Testis (tissue), 3 donors: ENCODE data around the gene TBX21. TPM values are rescaled to one million over a fixed set of nuclear protein-coding genes. Genes with fewer than 3 reads are reported as not detected.
A peak's percentile ranks its signal among the peaks of the same experiment; 100 is the strongest.

Experiments
- DNase-seq: peaks from one replicate; pipeline ENCODE4 v3.0.0-alpha.2; 2019
- H3K27ac ChIP-seq, 2 donors: fragments of 200-600 bp; sonication (generic); one replicate each; pipeline ENCODE4 v1.5.1; 2019
- H3K27me3 ChIP-seq: fragments of 200-600 bp; sonication (generic); one replicate; pipeline ENCODE4 v1.5.1; 2019
- H3K36me3 ChIP-seq: fragments of 200-600 bp; sonication (generic); one replicate; pipeline ENCODE4 v1.5.1; 2017; ENCODE audit warnings: low read depth; ENCODE audit errors: missing control alignments
- H3K4me1 ChIP-seq: fragments of 200-600 bp; sonication (generic); one replicate; pipeline ENCODE4 v1.5.1; 2019
- H3K4me3 ChIP-seq, 2 donors: fragments of 200-600 bp; sonication (generic); one replicate each; pipeline ENCODE4 v1.5.1; 2017 to 2019
- H3K9me3 ChIP-seq: fragments of 200-600 bp; sonication (generic); one replicate; pipeline ENCODE4 v1.5.1; 2017
- POLR2A ChIP-seq: fragments of 450-650 bp; IDR thresholded peaks from one replicate; pipeline ENCODE4 v1.6.1; 2017; ENCODE audit warnings: antibody characterized with exemption, mild to moderate bottlenecking, moderate library complexity
- WGBS, 2 donors: methylation state at CpG; one replicate each; pipeline ENCODE4 v1.1.5; 2018; 5-methylcytosine and 5-hydroxymethylcytosine counted together
- intact Hi-C: fragments of 100-400 bp; cut with DNase I; formaldehyde crosslinking; loops from one replicate; pipeline ENCODE4 v1.15.1; 2023; ENCODE audit warnings: low total_unique reads
- polyA plus RNA-seq: library from polyadenylated mRNA; stranded (reverse); fragments of 350-450 nt; fragmentation: Illumina TruSeq; extraction: RNeasy Lipid Tissue Mini Kit (QIAGEN cat#74804); gene quantifications from one replicate; pipeline ENCODE4 v1.2.3, GENCODE V29; 2014; ENCODE audit warnings: low read depth, low replicate concordance; ENCODE audit not compliant: insufficient read depth
- total RNA-seq, 2 donors: library from RNA; depleted of rRNA; stranded (reverse); fragments of >200 nt; gene quantifications; one replicate each; pipeline ENCODE4 v1.2.3, GENCODE V29; 2016
- TF ChIP-seq, protein P1 (sequence below), 3 experiments: fragments of 450-650 bp in 2 of 3; fragments of 200-600 bp in 1 of 3; sonication (generic) in 1 of 3; IDR thresholded peaks; one replicate each; pipeline ENCODE4 v1.5.1; 2016 to 2019; ENCODE audit warnings: antibody characterized with exemption in 3 of 3, mild to moderate bottlenecking in 2 of 3, moderate library complexity in 1 of 3

The TBX21 gene
- total and polyA plus RNA-seq, 3 donors from 2014 or later, result 1.1 to 2.2 (median 1.8) TPM

DNA sequence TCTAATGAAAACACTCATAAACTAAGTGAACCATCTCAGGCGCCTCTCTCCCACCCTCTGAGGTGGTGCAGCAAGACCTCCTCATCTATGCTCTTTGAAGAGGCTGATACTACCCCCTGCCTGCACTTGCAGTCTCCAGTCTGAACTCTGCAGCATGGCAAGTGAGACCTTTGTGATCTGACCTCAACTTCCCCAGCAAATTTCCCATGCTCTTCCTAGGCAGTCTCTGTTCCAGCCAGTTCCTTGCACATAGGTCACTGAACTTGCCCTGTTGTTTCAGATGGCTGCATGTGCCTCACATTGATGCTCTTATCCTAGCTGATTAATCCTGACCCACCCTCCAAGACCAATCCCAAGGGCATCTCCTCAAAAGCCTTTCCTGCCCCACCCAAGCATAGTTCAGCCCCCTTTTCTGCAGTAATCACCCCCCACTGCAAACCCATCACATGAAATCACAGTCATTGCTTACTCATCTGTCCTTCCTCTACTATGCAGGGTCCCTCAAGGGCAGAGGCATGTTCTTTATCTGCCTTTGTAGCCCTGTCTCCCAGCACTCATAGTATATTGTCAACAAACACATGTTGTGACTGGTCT is 42.0 kb downstream of the TBX21 start:
- no peak overlapping the region for H3K27ac ChIP-seq
- intact Hi-C loops, result no loop called here
- no peaks in the 10 kb centered on the region for H3K4me1 ChIP-seq
- H3K27me3 ChIP-seq, result no peaks in the 10 kb centered on the region
- H3K4me3 ChIP-seq, result no peak overlapping the region
- no peak for DNase-seq
- H3K9me3 ChIP-seq, result no peaks in the 10 kb centered on the region
- TF ChIP-seq POLR2A, result no peak
- TF ChIP-seq, protein P1, sequence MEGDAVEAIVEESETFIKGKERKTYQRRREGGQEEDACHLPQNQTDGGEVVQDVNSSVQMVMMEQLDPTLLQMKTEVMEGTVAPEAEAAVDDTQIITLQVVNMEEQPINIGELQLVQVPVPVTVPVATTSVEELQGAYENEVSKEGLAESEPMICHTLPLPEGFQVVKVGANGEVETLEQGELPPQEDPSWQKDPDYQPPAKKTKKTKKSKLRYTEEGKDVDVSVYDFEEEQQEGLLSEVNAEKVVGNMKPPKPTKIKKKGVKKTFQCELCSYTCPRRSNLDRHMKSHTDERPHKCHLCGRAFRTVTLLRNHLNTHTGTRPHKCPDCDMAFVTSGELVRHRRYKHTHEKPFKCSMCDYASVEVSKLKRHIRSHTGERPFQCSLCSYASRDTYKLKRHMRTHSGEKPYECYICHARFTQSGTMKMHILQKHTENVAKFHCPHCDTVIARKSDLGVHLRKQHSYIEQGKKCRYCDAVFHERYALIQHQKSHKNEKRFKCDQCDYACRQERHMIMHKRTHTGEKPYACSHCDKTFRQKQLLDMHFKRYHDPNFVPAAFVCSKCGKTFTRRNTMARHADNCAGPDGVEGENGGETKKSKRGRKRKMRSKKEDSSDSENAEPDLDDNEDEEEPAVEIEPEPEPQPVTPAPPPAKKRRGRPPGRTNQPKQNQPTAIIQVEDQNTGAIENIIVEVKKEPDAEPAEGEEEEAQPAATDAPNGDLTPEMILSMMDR (IDR thresholded peaks at IDR 0.05), result no peak
- 78 to 100% methylated on average over 1 of the region's 1 CpG for WGBS, 2 donors
- H3K36me3 ChIP-seq, result no peaks in the 10 kb centered on the region

DNA sequence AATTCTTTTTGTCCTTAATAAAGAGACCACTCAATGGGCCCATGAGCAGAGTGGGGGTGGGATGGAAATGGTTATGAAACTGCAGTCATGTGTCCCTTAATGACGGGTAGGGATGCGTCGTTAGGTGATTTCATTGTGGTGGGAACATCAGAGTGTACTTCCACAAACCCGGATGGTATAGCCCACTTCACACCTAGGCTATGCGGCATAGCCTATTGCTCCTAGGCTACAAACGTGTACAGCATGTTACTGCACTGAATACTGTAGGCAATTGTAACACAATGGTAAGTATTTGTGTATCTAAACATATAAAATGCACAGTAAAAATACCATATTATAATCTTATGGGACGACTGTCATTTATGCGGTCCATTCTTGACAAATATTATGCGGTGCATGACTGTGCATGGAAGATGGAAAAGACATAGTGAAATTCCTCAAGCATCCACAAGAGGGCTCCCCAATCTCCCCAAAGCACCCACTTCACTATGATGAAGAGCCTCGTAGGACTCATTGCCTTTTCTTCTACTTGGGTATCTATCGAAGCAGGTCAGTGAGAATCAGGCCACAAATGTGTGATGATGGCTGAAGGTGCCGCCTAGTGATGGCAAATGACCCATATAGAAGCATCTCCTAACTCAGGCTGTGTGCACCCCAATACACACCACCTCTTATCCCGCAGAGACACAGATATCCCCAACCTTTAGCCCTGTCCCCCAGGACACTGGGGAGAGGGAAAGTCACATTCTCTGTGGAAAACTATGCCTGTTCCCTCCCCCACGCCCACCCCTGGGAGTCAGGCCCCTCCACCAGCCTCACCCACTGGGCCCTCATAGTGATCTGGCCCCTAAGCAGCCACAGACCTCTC is 43.5 kb downstream of the TBX21 start:
- 61 to 65% methylated on average over 14 of the region's 14 CpGs for WGBS, 2 donors
- Histone ChIP-seq H3K27ac (no peak overlapping the region), H3K4me1 (no peaks in the 10 kb centered on the region), H3K27me3 (no peaks in the 10 kb centered on the region), H3K36me3 (no peaks in the 10 kb centered on the region), H3K4me3 (no peak overlapping the region), H3K9me3 (no peaks in the 10 kb centered on the region)
- no peak for DNase-seq
- intact Hi-C loops, result no loop called here
- TF ChIP-seq, protein P1 (IDR thresholded peaks at IDR 0.05), result peak in 2 of 3 experiments; percentile 56 to 57
- TF ChIP-seq POLR2A, result no peak

DNA sequence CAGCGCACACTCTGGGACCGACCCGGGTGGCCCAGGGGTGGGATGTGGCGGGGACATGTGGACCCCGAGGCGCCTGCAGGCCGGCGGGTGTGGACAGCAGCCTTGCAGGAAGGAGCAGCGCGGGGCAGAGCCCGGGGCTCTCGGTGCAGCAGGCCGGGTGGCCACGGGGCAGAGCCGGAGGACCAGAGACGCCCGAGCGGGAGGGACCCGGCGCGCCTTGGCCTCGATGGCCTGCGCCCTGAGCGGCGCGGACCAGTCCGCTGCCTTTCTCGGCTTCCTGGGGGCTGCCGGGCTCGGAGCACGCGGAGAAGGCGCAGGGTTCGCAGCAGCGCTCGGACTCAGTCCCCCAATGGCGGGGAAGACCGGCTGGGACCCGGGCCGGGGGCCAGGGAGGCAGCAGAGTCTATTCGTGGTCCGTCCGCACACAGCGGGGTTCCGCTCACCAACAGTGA is 45.2 kb downstream of the TBX21 start:
- intact Hi-C loops, result no loop called here
- Histone ChIP-seq H3K4me3 (peak overlapping the region; percentile 8 to 12), H3K36me3 (no peaks in the 10 kb centered on the region), H3K9me3 (no peaks in the 10 kb centered on the region), H3K27ac (no peak overlapping the region), H3K4me1 (no peaks in the 10 kb centered on the region), H3K27me3 (no peaks in the 10 kb centered on the region)
- 8 to 17% methylated on average over 8 to 39 of the region's 45 CpGs for WGBS, 2 donors
- no peak for DNase-seq
- TF ChIP-seq, protein P1 (IDR thresholded peaks at IDR 0.05), result no peak
- TF ChIP-seq POLR2A, result no peak

DNA sequence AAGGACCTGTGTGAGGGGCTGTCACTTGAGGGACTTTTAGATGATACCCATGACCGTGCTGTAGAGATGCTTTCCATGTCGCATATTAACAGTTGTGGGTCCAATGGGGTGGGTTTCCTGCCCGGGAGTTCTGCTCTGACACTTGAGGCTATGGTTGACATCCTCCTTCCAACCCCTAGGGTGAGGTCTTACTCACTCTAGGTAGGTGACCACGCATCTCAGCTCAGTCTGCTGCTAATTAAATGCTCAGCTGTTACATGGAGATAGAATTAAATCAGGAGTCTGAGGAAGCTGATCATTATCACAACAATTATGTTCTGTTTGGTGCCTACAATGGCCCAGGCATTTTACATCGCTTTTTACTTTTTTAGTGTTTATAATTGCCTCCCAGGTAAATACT is 48.4 kb downstream of the TBX21 start:
- Histone ChIP-seq H3K36me3 (no peaks in the 10 kb centered on the region), H3K27me3 (no peaks in the 10 kb centered on the region), H3K9me3 (no peaks in the 10 kb centered on the region), H3K27ac (no peak overlapping the region), H3K4me3 (no peak overlapping the region), H3K4me1 (no peaks in the 10 kb centered on the region)
- TF ChIP-seq, protein P1 (IDR thresholded peaks at IDR 0.05), result no peak
- 80 to 93% methylated on average over 5 of the region's 5 CpGs for WGBS, 2 donors
- no peak for DNase-seq
- intact Hi-C loops, result no loop called here
